Right ventricle myocardium inferior (tissue), 1 donor: ENCODE results near the gene DDN. TPM values are rescaled to one million over a fixed set of nuclear protein-coding genes. Genes with fewer than 3 reads are reported as not detected.

ENCODE experiments used
- ATAC-seq: fragments of 200-7000 bp; cut with Tn5 transposase; one replicate; pipeline ENCODE4 v1.9.1; 2020; ENCODE audit warnings: mild to moderate bottlenecking, moderate library complexity
- DNase-seq: peaks from one replicate; pipeline ENCODE4 v3.0.0; 2021; ENCODE audit errors: missing footprints
- intact Hi-C: fragments of 100-400 bp; cut with DNase I; formaldehyde crosslinking; loops from one replicate; pipeline ENCODE4 v1.11.0; 2022
- long read RNA-seq: library from polyadenylated mRNA; unstranded; transcript quantifications from one replicate; pipeline ENCODE4 v2.0.0, GENCODE V29; 2021
- total RNA-seq: library from RNA; stranded (reverse); fragmentation: NEBNext Ultra II Directional; extraction: Animal tissue kit (Norgen Biotek cat#: 25700); gene quantifications from one replicate; pipeline ENCODE4 v1.2.1, GENCODE V29; 2021
- donor health status: DM: no; HTN: yes; CAD: no; lungs with severe emphysema.

The DDN gene
- total RNA-seq: 0.49 TPM
- long read RNA-seq: 0 reads

- intact Hi-C loops: loop anchor here (5.0 to 10.0 kb wide), 2 partner anchors 65 to 147 kb away; partner anchors contain the start of gene DDX23
- DNase-seq (no peak), ATAC-seq (peak; percentile 18)
Measured at GRCh38 chr12:48999371-49000131, at the start of gene DDN. Gene DDN, minus strand, starts transcription at chr12:48999375. Its CDS starts 88 bp downstream, at chr12:48999287.

GRCh38 chr12:49048953-49049352 lies 49.8 kb upstream of the DDN start:
- intact Hi-C loops: no loop called here
- ATAC-seq (no peak), DNase-seq (no peak)

GRCh38 chr12:49046129-49046895 lies 47.1 kb upstream of the DDN start:
- intact Hi-C loops: no loop called here
- no peak for ATAC-seq
- DNase-seq: no peak

GRCh38 chr12:49044660-49045059 lies 45.5 kb upstream of the DDN start:
- no peak for ATAC-seq
- DNase-seq: no peak
- intact Hi-C loops: no loop called here

- peak; percentile 45 for ATAC-seq
- intact Hi-C loops: no loop called here
- DNase-seq: peak; percentile 87
Measured at GRCh38 chr12:49043856-49044258, 44.7 kb upstream of the DDN start.

GRCh38 chr12:49043241-49043640 lies 44.1 kb upstream of the DDN start:
- intact Hi-C loops: no loop called here
- DNase-seq: no peak
- no peak for ATAC-seq

GRCh38 chr12:49041881-49042484 lies 42.8 kb upstream of the DDN start:
- intact Hi-C loops: no loop called here
- no peak for DNase-seq
- no peak for ATAC-seq

GRCh38 chr12:49041036-49041880 lies 42.1 kb upstream of the DDN start:
- ATAC-seq (no peak), DNase-seq (no peak)
- intact Hi-C loops: no loop called here

- DNase-seq (no peak), ATAC-seq (no peak)
- intact Hi-C loops: no loop called here
Measured at GRCh38 chr12:49040364-49040855, 41.2 kb upstream of the DDN start.

- intact Hi-C loops: no loop called here
- no peak for DNase-seq
- no peak for ATAC-seq
Measured at GRCh38 chr12:49039421-49040363, 40.5 kb upstream of the DDN start.

- no peak for ATAC-seq
Measured at GRCh38 chr12:49038291-49038955, 39.2 kb upstream of the DDN start.

GRCh38 chr12:49037947-49038237 lies 38.7 kb upstream of the DDN start:
- intact Hi-C loops: no loop called here
- no peak for DNase-seq
- no peak for ATAC-seq

More at GRCh38 chr12:49038291-49038955, 39.2 kb upstream of the DDN start:
- intact Hi-C loops: no loop called here
- DNase-seq: no peak

- no peak for DNase-seq
- no peak for ATAC-seq
Measured at GRCh38 chr12:49037111-49037946, 38.2 kb upstream of the DDN start.

GRCh38 chr12:49036029-49036428 lies 36.9 kb upstream of the DDN start:
- DNase-seq: no peak
- ATAC-seq: no peak
- intact Hi-C loops: no loop called here

More at GRCh38 chr12:49037111-49037946, 38.2 kb upstream of the DDN start:
- intact Hi-C loops: no loop called here

- no peak for DNase-seq
- no peak for ATAC-seq
- intact Hi-C loops: no loop called here
Measured at GRCh38 chr12:49034286-49034622, 35.1 kb upstream of the DDN start.

- intact Hi-C loops: no loop called here
- no peak for ATAC-seq
- DNase-seq: no peak
Measured at GRCh38 chr12:49033611-49034285, 34.6 kb upstream of the DDN start.
